Neuronal stem cell (in vitro differentiated cells): ENCODE data around the gene CCNYL1.

ENCODE experiments used
- DNase-seq: peaks from one replicate; pipeline ENCODE4 v3.0.0-alpha.2; 2013; ENCODE audit warnings: low spot score
- H2AFZ ChIP-seq: one replicate; pipeline ENCODE4 v1.6.1; 2013; ENCODE audit warnings: mild to moderate bottlenecking, low read length, inconsistent platforms
- H2AK5ac ChIP-seq: 2 replicates; pipeline ENCODE4 v1.6.1; 2013; ENCODE audit warnings: low read depth, mild to moderate bottlenecking, inconsistent platforms, low read length, moderate library complexity, mixed read lengths
- H2BK120ac ChIP-seq: 2 replicates; pipeline ENCODE4 v1.6.1; 2013; ENCODE audit warnings: low read depth, mild to moderate bottlenecking, inconsistent platforms, low read length, moderate library complexity, mixed read lengths
- H2BK12ac ChIP-seq: one replicate; pipeline ENCODE4 v1.6.1; 2013; ENCODE audit warnings: low read length, inconsistent platforms
- H2BK15ac ChIP-seq: 2 replicates; pipeline ENCODE4 v1.6.1; 2013; ENCODE audit warnings: mild to moderate bottlenecking, low read length, inconsistent platforms, mixed read lengths
- H2BK5ac ChIP-seq: one replicate; pipeline ENCODE4 v1.6.1; 2013; ENCODE audit warnings: inconsistent platforms, mild to moderate bottlenecking, low read length, moderate library complexity
- H3K14ac ChIP-seq: one replicate; pipeline ENCODE4 v1.6.1; 2013; ENCODE audit warnings: low read length, inconsistent platforms
- H3K18ac ChIP-seq: 2 replicates; pipeline ENCODE4 v1.6.1; 2013; ENCODE audit warnings: low read length, inconsistent platforms
- H3K23ac ChIP-seq: 2 replicates; pipeline ENCODE4 v1.6.1; 2013; ENCODE audit warnings: low read depth, mild to moderate bottlenecking, mixed read lengths, low read length, inconsistent platforms; ENCODE audit not compliant: poor library complexity
- H3K27ac ChIP-seq: replicated peaks from 3 replicates; pipeline ENCODE4 v1.5.1; 2013; ENCODE audit warnings: low read length, inconsistent platforms
- H3K27me3 ChIP-seq, 3 experiments: 2 replicates each; pipeline ENCODE4 v1.6.1; 2013; ENCODE audit warnings: low read length in 3 of 3, mild to moderate bottlenecking in 2 of 3, inconsistent platforms in 1 of 3, low read depth in 1 of 3, mixed read lengths in 1 of 3, moderate library complexity in 1 of 3; ENCODE audit not compliant: control insufficient read depth in 3 of 3, insufficient read depth in 3 of 3
- H3K36me3 ChIP-seq, 2 donors: replicated peaks in 1 of 2; 2 replicates each; pipeline ENCODE4 v1.6.1; 2013; ENCODE audit warnings: low read length in 2 of 2; ENCODE audit not compliant: control insufficient read depth in 2 of 2, insufficient read depth in 2 of 2
- H3K4ac ChIP-seq: 2 replicates; pipeline ENCODE4 v1.6.1; 2013; ENCODE audit warnings: inconsistent platforms, mild to moderate bottlenecking, low read length, moderate library complexity
- H3K4me1 ChIP-seq, 2 donors: 1 replicate in 1 of 2; 2 replicates in 1 of 2; pipeline ENCODE4 v1.6.1; 2013; ENCODE audit warnings: low read length in 2 of 2, low read depth in 1 of 2; ENCODE audit not compliant: control insufficient read depth in 2 of 2, insufficient read depth in 1 of 2
- H3K4me2 ChIP-seq: one replicate; pipeline ENCODE4 v1.6.1; 2013; ENCODE audit warnings: mild to moderate bottlenecking, low read length, inconsistent platforms; ENCODE audit not compliant: insufficient read depth, poor library complexity, severe bottlenecking
- H3K4me3 ChIP-seq, 2 donors: 2 replicates each; pipeline ENCODE4 v1.5.1; 2013; ENCODE audit warnings: low read length in 2 of 2, mild to moderate bottlenecking in 2 of 2, inconsistent platforms in 1 of 2, moderate library complexity in 1 of 2
- H3K79me1 ChIP-seq: one replicate; pipeline ENCODE4 v1.6.1; 2013; ENCODE audit warnings: low read depth, mild to moderate bottlenecking, inconsistent platforms, low read length, moderate library complexity
- H3K9ac ChIP-seq: one replicate; pipeline ENCODE4 v1.6.1; 2013; ENCODE audit warnings: mild to moderate bottlenecking, low read depth, low read length, inconsistent platforms; ENCODE audit not compliant: poor library complexity
- H3K9me3 ChIP-seq, 2 donors: replicated peaks in 1 of 2; 2 replicates each; pipeline versions ENCODE3 to v1.6.1; 2013; ENCODE audit warnings: low read length in 2 of 2, mild to moderate bottlenecking in 2 of 2, inconsistent platforms in 1 of 2, low read depth in 1 of 2, mixed read lengths in 1 of 2, moderate library complexity in 1 of 2; ENCODE audit not compliant: control insufficient read depth in 2 of 2, insufficient read depth in 1 of 2
- H4K8ac ChIP-seq: one replicate; pipeline ENCODE4 v1.6.1; 2013; ENCODE audit warnings: low read depth, mild to moderate bottlenecking, inconsistent platforms, low read length, moderate library complexity
- H4K91ac ChIP-seq: one replicate; pipeline ENCODE4 v1.6.1; 2013; ENCODE audit warnings: low read length, low read depth, mild to moderate bottlenecking, inconsistent platforms; ENCODE audit not compliant: poor library complexity
- WGBS, 2 donors: extraction: QIAGEN DNeasy Blood & Tissue Kit; methylation state at CpG; one replicate each; pipeline ENCODE4 v1.1.7; 2013; ENCODE audit warnings: missing lambda C conversion rate in 2 of 2, mixed read lengths in 1 of 2; ENCODE audit not compliant: insufficient read length in 2 of 2, insufficient replicate concordance in 1 of 2; ENCODE audit errors: extremely low coverage in 2 of 2; 5-methylcytosine and 5-hydroxymethylcytosine counted together

CCNYL1 gene

GRCh38 chr2:207673431-207673830 lies 38.0 kb upstream of the CCNYL1 start:
- no CpG with 5 or more reads among the region's 2 CpGs for WGBS, 2 donors
- H3K4ac ChIP-seq = no peak overlapping the region
- no peaks in the 10 kb centered on the region for H3K27me3 ChIP-seq
- no peak overlapping the region for H2BK120ac ChIP-seq
- no peak overlapping the region for H2BK12ac ChIP-seq
- no peak overlapping the region for H4K8ac ChIP-seq
- DNase-seq = no peak
- H3K36me3 ChIP-seq = no peaks in the 10 kb centered on the region
- H3K4me1 ChIP-seq = no peaks in the 10 kb centered on the region
- H3K18ac ChIP-seq = no peak overlapping the region
- H3K79me1 ChIP-seq = no peaks in the 10 kb centered on the region
- H3K4me2 ChIP-seq = no peak overlapping the region
- H3K27ac ChIP-seq = no peak overlapping the region
- H2BK5ac ChIP-seq = no peak overlapping the region
- no peak overlapping the region for H4K91ac ChIP-seq
- H2AK5ac ChIP-seq = no peak overlapping the region
- no peak overlapping the region for H3K14ac ChIP-seq
- no peak overlapping the region for H2BK15ac ChIP-seq
- H3K4me3 ChIP-seq = no peak overlapping the region
- no peak overlapping the region for H3K23ac ChIP-seq
- no peaks in the 10 kb centered on the region for H3K9me3 ChIP-seq
- no peak overlapping the region for H2AFZ ChIP-seq
- no peak overlapping the region for H3K9ac ChIP-seq

GRCh38 chr2:207674266-207674774 lies 37.1 kb upstream of the CCNYL1 start:
- Histone ChIP-seq H3K9me3 (no peaks in the 10 kb centered on the region), H2AFZ (no peak overlapping the region), H2BK120ac (no peak overlapping the region), H2BK12ac (no peak overlapping the region), H3K27me3 (no peaks in the 10 kb centered on the region), H4K91ac (no peak overlapping the region), H3K27ac (no peak overlapping the region), H2AK5ac (no peak overlapping the region), H3K36me3 (no peaks in the 10 kb centered on the region), H3K18ac (no peak overlapping the region), H3K4ac (no peak overlapping the region), H3K4me2 (no peak overlapping the region), H3K23ac (no peak overlapping the region), H2BK15ac (no peak overlapping the region), H3K14ac (no peak overlapping the region), H2BK5ac (no peak overlapping the region), H3K4me3 (no peak overlapping the region), H3K79me1 (no peaks in the 10 kb centered on the region), H3K4me1 (no peaks in the 10 kb centered on the region), H3K9ac (no peak overlapping the region), H4K8ac (no peak overlapping the region)
- no peak for DNase-seq

GRCh38 chr2:207674826-207675225 lies 36.6 kb upstream of the CCNYL1 start:
- no peak overlapping the region for H2BK15ac ChIP-seq
- no peak overlapping the region for H2BK12ac ChIP-seq
- H3K4me1 ChIP-seq = no peaks in the 10 kb centered on the region
- no peak overlapping the region for H3K27ac ChIP-seq
- DNase-seq = no peak
- no peak overlapping the region for H2AK5ac ChIP-seq
- H3K4ac ChIP-seq = no peak overlapping the region
- H4K8ac ChIP-seq = no peak overlapping the region
- no peak overlapping the region for H2BK120ac ChIP-seq
- H2BK5ac ChIP-seq = no peak overlapping the region
- H3K4me2 ChIP-seq = no peak overlapping the region
- H3K18ac ChIP-seq = no peak overlapping the region
- no peak overlapping the region for H3K14ac ChIP-seq
- no peaks in the 10 kb centered on the region for H3K79me1 ChIP-seq
- no CpG with 5 or more reads among the region's 2 CpGs for WGBS, 2 donors
- H3K27me3 ChIP-seq = no peaks in the 10 kb centered on the region
- no peaks in the 10 kb centered on the region for H3K36me3 ChIP-seq
- no peak overlapping the region for H2AFZ ChIP-seq
- no peak overlapping the region for H3K23ac ChIP-seq
- no peak overlapping the region for H3K4me3 ChIP-seq
- no peak overlapping the region for H4K91ac ChIP-seq
- H3K9ac ChIP-seq = no peak overlapping the region
- H3K9me3 ChIP-seq = no peaks in the 10 kb centered on the region

- Histone ChIP-seq H2AK5ac (no peak overlapping the region), H3K4ac (no peak overlapping the region), H2BK120ac (no peak overlapping the region), H2AFZ (peak overlapping the region; percentile 38), H4K8ac (no peak overlapping the region), H3K4me1 (no peaks in the 10 kb centered on the region), H3K4me2 (no peak overlapping the region), H4K91ac (no peak overlapping the region), H3K23ac (no peak overlapping the region), H3K9me3 (no peaks in the 10 kb centered on the region), H3K9ac (no peak overlapping the region), H3K18ac (no peak overlapping the region), H2BK12ac (no peak overlapping the region), H3K36me3 (no peaks in the 10 kb centered on the region), H2BK5ac (no peak overlapping the region), H2BK15ac (no peak overlapping the region), H3K14ac (no peak overlapping the region), H3K27me3 (no peaks in the 10 kb centered on the region), H3K27ac (no peak overlapping the region), H3K79me1 (no peaks in the 10 kb centered on the region), H3K4me3 (no peak overlapping the region)
- WGBS, 2 donors = no CpG with 5 or more reads among the region's 5 CpGs
- no peak for DNase-seq
These were observed 34.5 kb upstream of the CCNYL1 start for GRCh38 chr2:207676827-207677354.
